A549 (cell line): ENCODE results near the gene QPCTL. TPM values are rescaled to one million over a fixed set of nuclear protein-coding genes. Genes with fewer than 3 reads are reported as not detected.

ENCODE experiments used
- ATAC-seq, 2 experiments: fragments of 200-7000 bp in 1 of 2; fragments of >200 bp in 1 of 2; cut with Nextera tagmentation in 1 of 2; cut with Tn5 transposase in 1 of 2; 3 replicates each; pipeline versions ENCODE4 v1.8.0 to v1.9.1; 2018 to 2020; ENCODE audit warnings: mild to moderate bottlenecking in 1 of 2, moderate library complexity in 1 of 2
- CTCF ChIA-PET: fragments of 300-600 bp; sonication (Branson Sonifier 250); formaldehyde crosslinking; extraction: SDS; loops from one replicate; lab custom pipeline; 2021; ENCODE audit warnings: antibody characterized with exemption, inconsistent platforms; lab: Yijun Ruan, JAX
- POLR2A ChIA-PET: fragments of 350-600 bp; formaldehyde crosslinking; extraction: SDS; loops from one replicate; lab custom pipeline; 2021; ENCODE audit warnings: antibody characterized with exemption, inconsistent platforms; lab: Yijun Ruan, JAX
- DNase-seq, 2 experiments: peaks; one replicate each; pipeline versions ENCODE4 v3.0.0 to v3.0.0-alpha.2; 2011 to 2016; ENCODE audit warnings: low read depth in 1 of 2, low spot score in 1 of 2
- FAIRE-seq: peaks from 2 replicates; lab custom pipeline; 2011; peaks lifted over from hg19 to GRCh38; lab: Jason Lieb, UNC
- H3K27ac ChIP-seq, 2 experiments: fragments of >200 bp; sonication (Bioruptor Twin); formaldehyde crosslinking; 3 replicates each; pipeline ENCODE4 v1.5.1; 2016 to 2017
- H3K4me1 ChIP-seq: fragments of >200 bp; sonication (Bioruptor Twin); formaldehyde crosslinking; 3 replicates; pipeline ENCODE4 v1.6.1; 2016
- H3K4me2 ChIP-seq: fragments of >200 bp; sonication (Bioruptor Twin); formaldehyde crosslinking; 3 replicates; pipeline ENCODE4 v1.6.1; 2016
- H3K4me3 ChIP-seq: fragments of >200 bp; sonication (Bioruptor Twin); formaldehyde crosslinking; 3 replicates; pipeline ENCODE4 v1.5.1; 2016
- H3K9me3 ChIP-seq: fragments of >200 bp; sonication (Bioruptor Twin); formaldehyde crosslinking; 3 replicates; pipeline ENCODE4 v1.6.1; 2016
- E2F6 ChIP-seq: IDR thresholded peaks from 2 replicates; pipeline ENCODE4 v1.6.1; 2012; ENCODE audit warnings: low read depth, borderline replicate concordance
- EHMT2 ChIP-seq: fragments of 200-600 bp; sonication (generic); IDR thresholded peaks from 2 replicates; pipeline ENCODE4 v1.6.1; 2016; ENCODE audit warnings: antibody characterized with exemption, low read depth, mild to moderate bottlenecking, moderate library complexity
- FOSL2 ChIP-seq, 2 experiments: fragments of 450-650 bp in 1 of 2; fragments of >200 bp in 1 of 2; sonication (Bioruptor Twin) in 1 of 2; formaldehyde crosslinking; IDR thresholded peaks; 2 replicates each; pipeline versions ENCODE4 v1.5.0 to v1.6.1; 2016 to 2020; ENCODE audit warnings: mild to moderate bottlenecking in 1 of 2, moderate library complexity in 1 of 2
- FOXS1 ChIP-seq: fragments of 250-450 bp; sonication (Bioruptor Pico); IDR thresholded peaks from 2 replicates; pipeline ENCODE4 v1.5.0; 2020; ENCODE audit warnings: mild to moderate bottlenecking, moderate library complexity
- GATA3 ChIP-seq: IDR thresholded peaks from 2 replicates; pipeline ENCODE4 v1.6.1; 2012; ENCODE audit warnings: borderline replicate concordance
- HDAC2 ChIP-seq: fragments of 200-600 bp; sonication (generic); IDR thresholded peaks from 2 replicates; pipeline ENCODE4 v1.6.1; 2016
- HOXB5 ChIP-seq: fragments of 250-450 bp; sonication (Bioruptor Pico); IDR thresholded peaks from 2 replicates; pipeline ENCODE4 v1.5.0; 2020; ENCODE audit warnings: mild to moderate bottlenecking, moderate library complexity
- KDM1A ChIP-seq: fragments of 200-600 bp; sonication (generic); IDR thresholded peaks from 2 replicates; pipeline ENCODE4 v1.6.1; 2016; ENCODE audit warnings: low read depth, mild to moderate bottlenecking
- MAFK ChIP-seq: fragments of 450-650 bp; IDR thresholded peaks from 2 replicates; pipeline ENCODE4 v1.6.1; 2014; ENCODE audit not compliant: partially characterized antibody
- MAX ChIP-seq: IDR thresholded peaks from 2 replicates; pipeline ENCODE4 v1.6.1; 2012
- RAD21 ChIP-seq, 2 experiments: fragments of >200 bp in 1 of 2; sonication (Bioruptor Twin) in 1 of 2; formaldehyde crosslinking in 1 of 2; IDR thresholded peaks in 1 of 2; conservative IDR thresholded peaks in 1 of 2; 2 replicates in 1 of 2; 3 replicates in 1 of 2; pipeline ENCODE4 v1.6.1; 2012 to 2018; ENCODE audit warnings: inconsistent platforms in 1 of 2
- RARB ChIP-seq: fragments of 250-450 bp; sonication (Bioruptor Pico); IDR thresholded peaks from 2 replicates; pipeline ENCODE4 v1.8.0; 2021; ENCODE audit warnings: mild to moderate bottlenecking, moderate library complexity
- RCOR1 ChIP-seq: fragments of 150-350 bp; IDR thresholded peaks from 2 replicates; pipeline ENCODE4 v1.6.1; 2014; ENCODE audit warnings: antibody characterized with exemption, low read length, low read depth
- REST ChIP-seq: fragments of 200-600 bp; sonication (generic); IDR thresholded peaks from 2 replicates; pipeline ENCODE4 v1.6.1; 2016; ENCODE audit warnings: antibody characterized with exemption, mild to moderate bottlenecking, moderate library complexity
- RFX5 ChIP-seq: fragments of 450-650 bp; IDR thresholded peaks from 2 replicates; pipeline ENCODE4 v1.7.1; 2014; ENCODE audit warnings: antibody characterized with exemption, mild to moderate bottlenecking, moderate library complexity
- TFCP2L1 ChIP-seq: fragments of 250-450 bp; sonication (Bioruptor Pico); IDR thresholded peaks from 2 replicates; pipeline ENCODE4 v1.5.0; 2021; ENCODE audit warnings: mild to moderate bottlenecking
- ZNF302 ChIP-seq: fragments of 250-450 bp; sonication (Bioruptor Pico); IDR thresholded peaks from 2 replicates; pipeline ENCODE4 v1.9.0; 2021; ENCODE audit warnings: inconsistent platforms, mild to moderate bottlenecking, moderate library complexity
- WGBS: methylation state at CpG from one replicate; pipeline ENCODE4 v1.1.6; 2017; ENCODE audit errors: missing lambda C conversion rate; 5-methylcytosine and 5-hydroxymethylcytosine counted together
- polyA plus RNA-seq, 4 experiments: library from polyadenylated mRNA; depleted of rRNA in 3 of 4; stranded (reverse); fragments of >200 nt; fragmentation: RNase III in 1 of 4; extraction: RNeasy Plus Mini Kit Qiagen cat#74134 plus additional on column Dnase treatment in 1 of 4; gene quantifications; 2 replicates in 3 of 4; 3 replicates in 1 of 4; pipeline ENCODE4 v1.2.3, GENCODE V29; 2011 to 2017

Gene QPCTL
- polyA plus RNA-seq, 2 of the 4 experiments (the other 2 are of a cell fraction): 9.4 to 10.4 TPM

GRCh38 chr19:45645068-45645630 is 47.3 kb upstream of the QPCTL start:
- CTCF ChIA-PET: interaction anchor here (0.6 to 7.8 kb wide), 16 partner anchors 8 to 243 kb away, joined by 3 to 91 read pairs (median 4); partner anchors contain the start of gene OPA3
- POLR2A ChIA-PET: interaction anchor here (0.8 to 1.7 kb wide), 8 partner anchors 15 to 178 kb away, joined by 3 to 7 read pairs (median 4); partner anchors contain the start of genes FOSB, QPCTL and SNRPD2
- FAIRE-seq (no peak), ATAC-seq (0 out of 6 replicates have a peak, but pooled peaks of 1 of the 2 experiments have one; percentile 0), DNase-seq (no peak)
- H3K4me1 ChIP-seq: peaks cover 33% of the 10 kb centered on the region
- H3K27ac ChIP-seq: peak overlapping the region in 1 of 2 experiments; percentile 8; a peak in 1 of 6 replicates
- H3K4me2 ChIP-seq: peak overlapping the region; percentile 69
- peak overlapping the region; percentile 48 for H3K4me3 ChIP-seq
- peak; percentile 84 for TF ChIP-seq RFX5
- no peak for TF ChIP-seq RARB (CRISPR knock-in tag)
- peak; percentile 85 for TF ChIP-seq KDM1A
- no peaks in the 10 kb centered on the region for H3K9me3 ChIP-seq
- 52% methylated on average over 27 of the region's 35 CpGs for WGBS

- ATAC-seq: peak; percentile 64 to 81
- peak; percentile 95 to 99 for DNase-seq
- ChIA-PET CTCF (interaction anchor here (0.6 to 7.3 kb wide), 18 partner anchors 8 to 244 kb away, joined by 3 to 72 read pairs (median 4); partner anchors contain the start of gene QPCTL), POLR2A (interaction anchor here (0.5 to 1.7 kb wide), 11 partner anchors 15 to 179 kb away, joined by 3 to 7 read pairs (median 4); partner anchors contain the start of genes FOSB, QPCTL and SNRPD2)
- H3K9me3 ChIP-seq: no peaks in the 10 kb centered on the region
- H3K27ac ChIP-seq: peak overlapping the region; percentile 54 to 78
- H3K4me1 ChIP-seq: peaks cover 31% of the 10 kb centered on the region
- peak overlapping the region; percentile 69 for H3K4me2 ChIP-seq
- H3K4me3 ChIP-seq: peak overlapping the region; percentile 48
- FAIRE-seq: peak; percentile 56
- TF ChIP-seq RCOR1: no peak
- no peak for TF ChIP-seq MAFK
- TF ChIP-seq FOSL2 (IDR thresholded peaks at IDR 0.05): no peak
- no peak for TF ChIP-seq FOSL2 (CRISPR knock-in tag; IDR thresholded peaks at IDR 0.05)
- no peak for TF ChIP-seq FOXS1 (CRISPR knock-in tag)
- TF ChIP-seq HOXB5 (CRISPR knock-in tag): peak; percentile 43; the same call in 1 of the 2 replicates
- TF ChIP-seq ZNF302 (CRISPR knock-in tag): no peak
- peak; percentile 66; the same call in 1 of the 2 replicates for TF ChIP-seq E2F6
- TF ChIP-seq HDAC2: peak; percentile 73; the same call in 1 of the 2 replicates
- 0 out of 2 replicates have a peak, but pooled peaks have one; percentile 15 for TF ChIP-seq GATA3
- no peak for TF ChIP-seq TFCP2L1 (CRISPR knock-in tag)
- 0 out of 5 replicates have a peak, but pooled peaks of 1 of the 2 experiments have one; percentile 13 for TF ChIP-seq RAD21 (conservative IDR thresholded peaks at IDR 0.05 in 1 of 2, IDR thresholded peaks at IDR 0.05 in 1 of 2)
- TF ChIP-seq KDM1A: peak; percentile 71
- TF ChIP-seq REST: peak; percentile 32; the same call in 1 of the 2 replicates
- peak; percentile 80 for TF ChIP-seq MAX
- no peak for TF ChIP-seq EHMT2
- peak; percentile 57; the same call in 1 of the 2 replicates for TF ChIP-seq RFX5
- WGBS: 10% methylated on average over 27 of the region's 27 CpGs
These were observed 46.7 kb upstream of the QPCTL start for GRCh38 chr19:45645631-45646344.
